ENCODE results near the gene CRB3. TPM values are rescaled to one million over a fixed set of nuclear protein-coding genes. Genes with fewer than 3 reads are reported as not detected.

Gene CRB3
- total RNA-seq, 4 donors from 2014 or later: 1.0 TPM; not detected in 3

DNA sequence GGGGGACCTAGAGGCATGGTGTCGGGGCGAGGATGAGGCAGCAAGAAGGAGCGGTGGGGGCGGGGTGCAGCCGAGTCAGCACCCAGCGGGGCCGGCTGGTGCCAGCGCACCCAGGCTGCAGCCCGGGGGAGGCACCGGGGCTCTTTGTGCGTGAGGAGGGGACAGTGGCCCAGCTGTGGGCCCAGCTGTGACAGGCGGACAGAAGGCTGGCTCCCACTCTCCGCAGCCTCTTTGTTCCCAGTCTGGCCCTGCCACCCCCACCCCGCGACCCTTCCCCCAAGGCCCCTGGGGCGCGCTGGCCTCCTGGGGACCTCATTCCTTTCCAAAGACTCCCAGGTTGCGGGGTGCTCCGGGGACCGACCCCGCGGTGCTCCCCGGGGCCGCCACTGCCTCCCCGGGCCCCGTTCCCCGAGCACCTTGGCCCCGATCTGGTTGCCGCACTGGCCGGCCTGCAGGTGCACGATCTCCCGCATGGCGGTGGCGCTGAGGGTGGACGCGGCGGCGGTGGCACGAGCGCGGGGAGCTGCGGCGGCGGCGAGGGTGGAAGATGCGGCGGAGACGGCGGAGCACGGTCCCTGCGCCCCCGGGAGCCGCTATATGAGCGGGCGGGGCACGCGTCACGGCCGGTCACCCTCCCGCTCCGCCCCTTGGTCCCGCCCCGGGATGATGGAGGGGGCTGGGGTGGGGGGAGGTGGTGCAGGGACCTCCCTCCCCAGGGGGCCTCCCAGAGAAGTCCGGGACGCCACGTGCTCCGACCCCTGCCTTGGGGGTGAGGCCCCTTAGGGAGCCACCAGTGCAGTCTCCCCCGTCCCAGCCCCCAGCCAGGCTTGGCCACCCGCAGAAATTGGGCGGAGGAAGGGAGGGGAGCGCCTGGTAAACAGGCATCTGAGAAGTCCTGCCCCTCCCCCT, 37.9 kb downstream of the CRB3 start, which contains the start of gene TUBB4A:
Gene TUBB4A (minus strand): TSS at position 570 of the 909 bp plus-strand sequence. CDS start 97 bp downstream, at position 473.
- TF ChIP-seq CTCF (IDR thresholded peaks at IDR 0.05; ENCODE audit: low read depth): no peak

DNA sequence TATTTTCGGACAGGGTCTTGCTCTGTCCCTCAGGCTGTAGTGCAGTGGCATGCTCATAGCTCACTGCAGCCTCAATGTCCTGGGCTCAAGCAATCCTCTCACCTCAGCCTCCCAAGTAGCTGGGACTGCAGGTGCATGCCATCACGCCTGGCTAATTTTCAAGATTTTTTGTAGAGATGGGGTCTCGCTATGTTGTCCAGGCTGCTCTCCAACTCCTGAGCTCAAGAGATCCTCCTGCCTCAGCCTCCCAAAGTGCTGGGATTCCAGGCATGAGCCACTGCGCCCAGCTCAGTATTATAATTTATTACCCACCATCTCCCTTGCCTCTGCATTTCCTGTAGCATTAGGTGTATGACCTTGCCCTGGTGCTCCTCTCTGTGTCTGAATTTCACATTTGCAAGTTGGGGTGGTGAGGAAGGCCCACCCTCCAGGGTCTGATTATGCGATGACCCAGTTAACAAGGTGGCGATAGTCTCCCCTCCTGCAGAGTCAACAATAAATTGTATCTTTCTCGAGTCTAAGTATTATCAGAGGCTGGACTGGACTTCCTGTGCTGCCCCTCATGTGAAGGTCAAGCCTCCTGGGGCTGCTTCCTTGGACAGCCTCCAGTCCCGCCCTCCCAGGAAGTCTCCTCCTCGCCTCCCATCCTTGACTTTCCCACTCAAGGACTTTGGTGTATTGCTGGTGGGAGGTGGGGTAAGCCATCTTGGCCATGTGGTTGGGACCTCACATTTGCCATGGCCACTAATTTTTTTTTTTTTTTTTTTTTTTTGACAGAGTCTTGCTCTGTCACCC, 39.5 kb downstream of the CRB3 start:
- TF ChIP-seq CTCF (IDR thresholded peaks at IDR 0.05; ENCODE audit: low read depth): no peak

DNA sequence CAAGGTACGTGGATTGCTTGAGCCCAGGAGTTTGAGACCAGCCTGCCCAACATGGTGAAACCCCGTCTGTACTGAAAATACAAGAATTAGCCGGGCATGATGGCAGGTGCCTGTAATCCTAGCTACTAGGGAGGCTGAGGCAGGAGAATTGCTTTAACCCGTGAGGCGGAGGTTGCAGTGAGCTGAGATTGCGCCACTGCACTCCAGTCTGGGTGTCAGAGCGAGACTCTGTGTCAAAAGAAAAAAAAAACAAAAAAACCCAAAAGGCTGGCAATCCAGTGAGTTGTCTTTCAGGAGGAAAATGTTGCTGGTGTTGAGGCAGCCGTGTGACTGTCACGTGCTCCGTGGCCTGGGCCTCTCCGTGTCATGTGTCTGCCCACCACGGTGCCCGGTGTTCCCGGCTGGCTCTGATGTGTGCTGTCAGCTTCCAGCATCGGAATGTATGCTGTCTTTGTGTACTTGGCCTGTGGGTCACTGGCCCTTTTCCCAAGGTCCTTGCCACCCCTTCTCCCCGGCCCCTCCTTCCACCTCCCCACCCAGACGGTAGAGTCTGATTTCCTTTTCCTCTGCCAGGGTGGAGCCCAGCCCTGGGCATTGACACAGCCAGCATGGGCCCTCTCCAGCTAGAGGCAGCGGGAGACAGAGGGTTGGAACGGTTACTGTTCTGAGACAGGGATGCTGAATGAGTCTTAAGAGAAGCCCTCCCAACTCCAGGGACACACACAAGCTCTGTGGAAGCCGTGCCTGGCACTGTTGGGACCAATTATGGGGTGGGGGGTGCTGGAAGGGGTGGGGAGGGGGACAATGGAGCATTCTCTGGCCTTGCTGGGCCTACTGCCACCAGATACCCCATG, 45.3 kb downstream of the CRB3 start:
- TF ChIP-seq CTCF (IDR thresholded peaks at IDR 0.05; ENCODE audit: low read depth): no peak

DNA sequence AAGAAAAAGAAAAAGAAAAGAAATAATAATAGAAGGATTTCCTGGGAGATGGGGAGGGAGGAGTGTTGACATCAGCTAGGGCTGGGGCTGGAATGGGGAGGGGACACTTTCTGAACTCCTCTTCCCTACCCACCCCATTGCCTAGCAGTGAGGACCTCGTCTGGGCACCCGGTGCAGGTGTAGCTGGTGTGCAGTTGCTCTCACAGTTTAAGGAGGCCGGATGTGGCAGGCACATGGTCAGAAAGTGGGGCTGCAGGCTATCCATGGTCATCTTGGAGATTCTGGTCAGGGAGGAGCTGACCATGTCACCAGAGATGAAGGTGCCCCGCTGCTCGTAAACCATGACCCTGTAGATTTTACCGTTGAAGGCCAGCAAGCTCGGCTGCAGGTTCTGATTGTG, 46.5 kb downstream of the CRB3 start:
- TF ChIP-seq CTCF (IDR thresholded peaks at IDR 0.05; ENCODE audit: low read depth): no peak

GRCh38 chr19:6514089-6514488, 50.0 kb downstream of the CRB3 start:
- no peak for TF ChIP-seq CTCF (IDR thresholded peaks at IDR 0.05; ENCODE audit: low read depth)

GRCh38 chr19:6514926-6515544, 51.0 kb downstream of the CRB3 start:
- no peak for TF ChIP-seq CTCF (IDR thresholded peaks at IDR 0.05; ENCODE audit: low read depth)

Data from subcutaneous adipose tissue (tissue), 4 donors.